Neural cell (in vitro differentiated cells): ENCODE results near the gene LMO7. TPM values are rescaled to one million over a fixed set of nuclear protein-coding genes. Genes with fewer than 3 reads are reported as not detected.

Source experiments
- H2AFZ ChIP-seq: fragments of 200-600, 300-800 bp; sonication (generic), shearing (Covaris generic); 2 replicates; pipeline ENCODE4 v1.6.0; 2014; ENCODE audit warnings: low read depth, mild to moderate bottlenecking, antibody characterized with exemption, low read length, moderate library complexity
- H3F3A ChIP-seq: fragments of 200-600 bp; shearing (Covaris generic); 2 replicates; pipeline ENCODE4 v1.6.1; 2016; ENCODE audit warnings: mild to moderate bottlenecking, moderate library complexity, mixed read lengths, antibody characterized with exemption, low read length; ENCODE audit not compliant: insufficient read depth, poor library complexity, severe bottlenecking
- H3K27ac ChIP-seq: fragments of 200-600, 300-800 bp; sonication (generic), shearing (Covaris generic); 2 replicates; pipeline ENCODE4 v1.5.1; 2014; ENCODE audit warnings: mild to moderate bottlenecking, low read length, moderate library complexity
- H3K27me3 ChIP-seq: fragments of 300-800, 200-600 bp; sonication (generic), shearing (Covaris generic); 2 replicates; pipeline ENCODE4 v1.6.0; 2014; ENCODE audit warnings: mild to moderate bottlenecking, low read depth, low read length, moderate library complexity; ENCODE audit not compliant: insufficient read depth
- H3K36me3 ChIP-seq: fragments of 300-800, 200-600 bp; sonication (generic), shearing (Covaris generic); 2 replicates; pipeline ENCODE4 v1.5.1; 2014; ENCODE audit warnings: mild to moderate bottlenecking, antibody characterized with exemption, low read length, moderate library complexity; ENCODE audit not compliant: insufficient read depth
- H3K4me2 ChIP-seq: fragments of 300-800, 200-600 bp; sonication (generic), shearing (Covaris generic); 2 replicates; pipeline ENCODE4 v1.6.0; 2014; ENCODE audit warnings: mild to moderate bottlenecking, low read length
- H3K4me3 ChIP-seq: fragments of 300-800, 200-600 bp; sonication (generic), shearing (Covaris generic); 2 replicates; pipeline ENCODE4 v1.5.1; 2014; ENCODE audit warnings: mild to moderate bottlenecking, low read length, moderate library complexity
- H3K79me2 ChIP-seq: fragments of 200-600 bp; shearing (Covaris generic); replicated peaks from 2 replicates; pipeline ENCODE4 v1.6.0; 2014; ENCODE audit warnings: mild to moderate bottlenecking, low read length, moderate library complexity; ENCODE audit not compliant: insufficient read depth
- H3K9ac ChIP-seq: fragments of 300-800, 200-600 bp; sonication (generic), shearing (Covaris generic); 2 replicates; pipeline ENCODE4 v1.6.1; 2016; ENCODE audit warnings: mild to moderate bottlenecking, low read length, mixed read lengths
- H3K9me2 ChIP-seq: fragments of 200-600 bp; shearing (Covaris generic); 2 replicates; pipeline ENCODE4 v1.6.1; 2016; ENCODE audit warnings: mild to moderate bottlenecking, low read length, mixed read lengths; ENCODE audit not compliant: insufficient read depth
- H3K9me3 ChIP-seq: fragments of 200-600, 300-800 bp; sonication (generic), shearing (Covaris generic); 2 replicates; pipeline ENCODE4 v1.6.1; 2016; ENCODE audit warnings: mild to moderate bottlenecking, mixed run types, low read length, moderate library complexity, mixed read lengths
- H4K20me1 ChIP-seq: fragments of 200-600 bp; shearing (Covaris generic); 2 replicates; pipeline ENCODE4 v1.6.1; 2016; ENCODE audit warnings: mild to moderate bottlenecking, mixed run types; ENCODE audit not compliant: insufficient read depth
- CTCF ChIP-seq: fragments of 450-650 bp; IDR thresholded peaks from 2 replicates; pipeline ENCODE4 v1.5.1; 2014; ENCODE audit warnings: antibody characterized with exemption, mild to moderate bottlenecking, moderate library complexity; ENCODE audit not compliant: poor library complexity, severe bottlenecking
- EP300 ChIP-seq: fragments of 450-650 bp; conservative IDR thresholded peaks from 2 replicates; pipeline ENCODE4 v1.6.1; 2014; ENCODE audit warnings: antibody characterized with exemption, mild to moderate bottlenecking, moderate library complexity; ENCODE audit not compliant: poor library complexity, severe bottlenecking
- EZH2 ChIP-seq: fragments of 200-600, 300-800 bp; shearing (Covaris generic), sonication (generic); IDR thresholded peaks from 2 replicates; pipeline ENCODE4 v1.6.1; 2014; ENCODE audit warnings: antibody characterized with exemption, low read length, borderline replicate concordance, mild to moderate bottlenecking; ENCODE audit not compliant: insufficient read depth, poor library complexity, severe bottlenecking
- MXI1 ChIP-seq: fragments of 450-650 bp; conservative IDR thresholded peaks from 2 replicates; pipeline ENCODE4 v1.6.1; 2014; ENCODE audit warnings: antibody characterized with exemption, mild to moderate bottlenecking; ENCODE audit not compliant: poor library complexity, severe bottlenecking
- POLR2AphosphoS5 ChIP-seq: IDR thresholded peaks from 2 replicates; pipeline ENCODE4 v1.6.1; 2012
- RAD21 ChIP-seq: fragments of 450-650 bp; conservative IDR thresholded peaks from 2 replicates; pipeline ENCODE4 v1.6.1; 2014; ENCODE audit warnings: antibody characterized with exemption, mild to moderate bottlenecking, moderate library complexity
- REST ChIP-seq: IDR thresholded peaks from 2 replicates; pipeline ENCODE4 v1.6.1; 2012; ENCODE audit warnings: borderline replicate concordance
- SMC3 ChIP-seq: fragments of 450-650 bp; conservative IDR thresholded peaks from 2 replicates; pipeline ENCODE4 v1.6.1; 2014; ENCODE audit warnings: antibody characterized with exemption, mild to moderate bottlenecking, moderate library complexity; ENCODE audit not compliant: poor library complexity
- TAF1 ChIP-seq: IDR thresholded peaks from 2 replicates; pipeline ENCODE4 v1.6.1; 2012; ENCODE audit warnings: low read depth
- polyA plus RNA-seq: library from polyadenylated mRNA; depleted of rRNA; stranded (reverse); fragments of >200 nt; gene quantifications from 2 replicates; pipeline ENCODE4 v1.2.3, GENCODE V29; 2014

The LMO7 gene
- polyA plus RNA-seq, 1 donor from 2014 or later: 14.2 TPM

GRCh38 chr13:75896271-75896670 is 260.1 kb downstream of the LMO7 start:
- Histone ChIP-seq H3K4me3 (no peak overlapping the region), H3F3A (no peaks in the 10 kb centered on the region), H3K9ac (no peak overlapping the region), H3K9me2 (no peaks in the 10 kb centered on the region), H3K36me3 (no peaks in the 10 kb centered on the region), H3K4me2 (no peak overlapping the region), H3K79me2 (no peaks in the 10 kb centered on the region), H3K9me3 (no peaks in the 10 kb centered on the region), H4K20me1 (no peaks in the 10 kb centered on the region), H3K27me3 (no peaks in the 10 kb centered on the region), H3K27ac (no peak overlapping the region), H2AFZ (no peak overlapping the region)
- TF ChIP-seq EP300: no peak
- TF ChIP-seq POLR2AphosphoS5: no peak
- TF ChIP-seq MXI1: no peak

GRCh38 chr13:75897386-75897785 is 261.3 kb downstream of the LMO7 start:
- H3K4me3 ChIP-seq: no peak overlapping the region
- TF ChIP-seq TAF1 (no peak), CTCF (no peak)
- no peaks in the 10 kb centered on the region for H3K27me3 ChIP-seq
- no peaks in the 10 kb centered on the region for H4K20me1 ChIP-seq
- no peaks in the 10 kb centered on the region for H3F3A ChIP-seq
- H3K9me3 ChIP-seq: no peaks in the 10 kb centered on the region
- H3K9ac ChIP-seq: no peak overlapping the region
- no peak overlapping the region for H3K27ac ChIP-seq
- no peak overlapping the region for H2AFZ ChIP-seq
- no peaks in the 10 kb centered on the region for H3K36me3 ChIP-seq
- no peaks in the 10 kb centered on the region for H3K79me2 ChIP-seq
- H3K4me2 ChIP-seq: no peak overlapping the region
- no peaks in the 10 kb centered on the region for H3K9me2 ChIP-seq

- H3K9me2 ChIP-seq: no peaks in the 10 kb centered on the region
- no peak overlapping the region for H2AFZ ChIP-seq
Observed at GRCh38 chr13:75901501-75901900, 265.4 kb downstream of the LMO7 start.

More at GRCh38 chr13:75901501-75901900, 265.4 kb downstream of the LMO7 start:
- Histone ChIP-seq H3F3A (no peaks in the 10 kb centered on the region), H3K79me2 (no peaks in the 10 kb centered on the region), H3K9me3 (no peaks in the 10 kb centered on the region), H3K4me3 (no peak overlapping the region), H3K9ac (no peak overlapping the region), H3K27me3 (no peaks in the 10 kb centered on the region), H4K20me1 (no peaks in the 10 kb centered on the region), H3K27ac (no peak overlapping the region), H3K36me3 (no peaks in the 10 kb centered on the region), H3K4me2 (no peak overlapping the region)
- no peak for TF ChIP-seq EZH2
- TF ChIP-seq EP300: no peak
- TF ChIP-seq SMC3: no peak
- no peak for TF ChIP-seq RAD21
- no peak for TF ChIP-seq POLR2AphosphoS5
- TF ChIP-seq REST: no peak
